ENCODE measurements around the gene ARHGAP21. TPM values are rescaled to one million over a fixed set of nuclear protein-coding genes. Genes with fewer than 3 reads are reported as not detected.

Gene ARHGAP21
- total RNA-seq, 1 donor from 2014 or later = 79.2 TPM

DNA sequence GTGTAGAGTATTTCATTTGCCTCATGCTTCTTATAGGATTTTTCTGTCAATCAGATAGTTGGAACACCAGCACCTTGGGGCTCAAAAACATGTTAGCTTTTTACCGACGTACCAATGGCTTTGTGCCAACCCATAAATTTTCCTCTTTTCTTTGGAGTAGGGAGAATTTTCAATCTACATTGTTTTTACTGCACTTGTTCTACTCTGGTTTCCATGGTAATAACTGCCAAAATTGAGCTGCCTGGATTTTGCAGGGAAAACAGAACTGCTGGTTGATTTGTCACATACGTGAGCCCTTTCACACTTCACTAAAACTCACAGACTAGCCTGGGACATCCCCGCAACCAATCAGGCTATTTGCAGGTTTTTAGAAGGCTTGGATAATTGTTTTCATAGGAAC is 189.7 kb downstream of the ARHGAP21 start:
- no peak for DNase-seq

Small RNA genes lying within 50 kb of the gene (small RNA-seq; reads per million reads assigned to genes)
- gene RNA5SP305 (ENCODE audit: low replicate concordance) = not detected

Other genes starting within 250 kb of the ARHGAP21 start
- gene PRTFDC1, start 228.7 kb upstream of the ARHGAP21 start, total RNA-seq = 11.7 TPM